VCaP (cell line): Measurements from ENCODE around the gene DNAJC28.

Experiments used
- H3K27ac ChIP-seq: fragments of 450-650 bp; 2 replicates; pipeline ENCODE4 v1.5.1; 2017
- TF ChIP-seq, protein P1 (sequence below): fragments of 450-650 bp; conservative IDR thresholded peaks from 2 replicates; pipeline ENCODE4 v1.5.1; 2017; ENCODE audit warnings: mild to moderate bottlenecking, moderate library complexity

DNAJC28 gene

DNA sequence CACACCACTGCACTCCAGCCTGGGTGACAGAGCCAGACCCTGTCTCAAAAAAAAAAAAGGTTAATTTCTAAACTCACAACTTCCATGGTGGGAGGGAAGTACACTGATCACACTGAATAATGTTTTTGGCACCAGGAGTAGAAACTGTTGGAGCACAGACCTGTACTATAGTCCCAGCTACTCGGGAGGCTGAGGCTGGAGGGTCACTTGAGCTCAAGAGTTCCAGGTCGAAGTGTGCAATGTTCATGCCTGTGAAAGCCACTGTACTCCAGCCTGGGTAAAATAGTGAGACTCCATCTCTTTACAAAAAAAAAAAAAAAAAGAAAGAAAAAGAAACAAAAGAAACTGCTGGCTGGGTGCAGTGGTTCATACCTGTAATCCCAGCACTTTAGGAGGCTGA, 47.0 kb downstream of the DNAJC28 start:
- peak overlapping the region; percentile 60 for H3K27ac ChIP-seq
- TF ChIP-seq, protein P1, sequence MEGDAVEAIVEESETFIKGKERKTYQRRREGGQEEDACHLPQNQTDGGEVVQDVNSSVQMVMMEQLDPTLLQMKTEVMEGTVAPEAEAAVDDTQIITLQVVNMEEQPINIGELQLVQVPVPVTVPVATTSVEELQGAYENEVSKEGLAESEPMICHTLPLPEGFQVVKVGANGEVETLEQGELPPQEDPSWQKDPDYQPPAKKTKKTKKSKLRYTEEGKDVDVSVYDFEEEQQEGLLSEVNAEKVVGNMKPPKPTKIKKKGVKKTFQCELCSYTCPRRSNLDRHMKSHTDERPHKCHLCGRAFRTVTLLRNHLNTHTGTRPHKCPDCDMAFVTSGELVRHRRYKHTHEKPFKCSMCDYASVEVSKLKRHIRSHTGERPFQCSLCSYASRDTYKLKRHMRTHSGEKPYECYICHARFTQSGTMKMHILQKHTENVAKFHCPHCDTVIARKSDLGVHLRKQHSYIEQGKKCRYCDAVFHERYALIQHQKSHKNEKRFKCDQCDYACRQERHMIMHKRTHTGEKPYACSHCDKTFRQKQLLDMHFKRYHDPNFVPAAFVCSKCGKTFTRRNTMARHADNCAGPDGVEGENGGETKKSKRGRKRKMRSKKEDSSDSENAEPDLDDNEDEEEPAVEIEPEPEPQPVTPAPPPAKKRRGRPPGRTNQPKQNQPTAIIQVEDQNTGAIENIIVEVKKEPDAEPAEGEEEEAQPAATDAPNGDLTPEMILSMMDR, result no peak

DNA sequence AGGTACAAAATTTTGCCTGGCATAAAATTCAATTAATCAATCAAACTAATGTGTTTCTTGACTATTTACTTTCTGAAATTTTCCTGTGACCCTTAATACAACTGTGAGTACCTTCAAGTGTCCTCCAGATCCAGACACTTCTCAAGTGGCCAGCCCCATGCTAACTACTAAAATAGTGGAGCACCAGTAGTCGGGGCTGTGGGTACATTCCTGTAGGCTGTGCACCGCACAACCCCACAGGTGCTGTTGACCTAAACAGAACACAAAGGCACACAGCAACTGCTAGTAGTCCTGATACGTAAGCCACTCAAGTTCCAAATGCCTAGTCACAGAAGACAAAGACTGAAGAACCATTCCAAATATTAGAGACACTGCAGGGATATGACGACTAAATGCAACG, 48.3 kb downstream of the DNAJC28 start:
- TF ChIP-seq, protein P1, result no peak
- peak overlapping the region; percentile 60 for H3K27ac ChIP-seq

DNA sequence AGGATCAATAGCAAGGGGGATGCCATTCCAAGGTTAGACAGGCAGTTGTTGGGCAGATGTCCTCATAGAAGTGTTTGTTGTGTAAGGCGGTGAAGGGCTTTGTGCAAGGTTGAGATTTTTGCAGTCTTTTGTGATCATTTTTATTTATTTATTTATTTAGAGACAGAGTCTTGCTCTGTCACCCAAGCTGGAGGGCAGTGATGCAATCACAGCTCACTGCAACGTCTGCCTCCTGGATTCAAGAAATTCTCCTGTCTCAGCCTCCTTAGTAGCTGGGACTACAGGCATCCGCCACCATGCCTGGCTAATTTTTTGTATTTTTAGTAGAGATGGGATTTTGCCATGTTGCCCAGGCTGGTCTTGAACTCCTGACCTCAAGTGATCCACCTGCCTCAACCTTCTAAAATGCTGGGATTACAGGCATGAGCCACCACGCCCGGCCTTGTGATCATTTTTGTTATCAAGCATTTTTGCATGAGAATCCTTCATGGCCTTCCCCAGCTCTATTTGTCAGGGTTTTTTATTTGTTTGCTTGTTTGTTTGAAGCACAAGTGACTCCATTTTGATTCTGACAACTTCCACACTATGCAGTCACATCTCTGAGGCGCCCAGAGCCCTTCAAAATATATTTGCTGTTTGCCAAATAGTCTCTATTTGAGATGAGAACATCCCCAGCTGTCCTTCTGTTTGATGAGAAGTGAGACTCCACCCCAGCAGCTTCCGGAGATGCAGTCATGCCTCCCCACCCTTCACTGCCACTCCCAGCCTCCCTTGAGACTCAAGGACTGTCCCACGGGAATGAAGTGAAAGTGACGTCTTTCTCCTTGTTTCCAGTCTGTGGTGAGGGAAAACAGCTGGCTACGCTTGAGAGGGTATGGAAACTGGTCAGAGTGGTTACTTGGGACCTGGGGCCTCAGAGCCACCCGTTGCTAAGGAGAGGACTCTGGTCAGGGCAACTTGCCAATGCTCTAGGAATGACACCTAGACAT, 49.7 kb downstream of the DNAJC28 start:
- peak overlapping the region; percentile 60 for H3K27ac ChIP-seq
- TF ChIP-seq, protein P1, result no peak
